MCF 10A (cell line): Measurements from ENCODE around the gene BPIFA3. TPM values are rescaled to one million over a fixed set of nuclear protein-coding genes. Genes with fewer than 3 reads are reported as not detected.

Source experiments
- Bru-seq: library from RNA; stranded (reverse); fragments of 400-500 nt; gene quantifications from one replicate; lab custom pipeline; 2021; lab: Mats Ljungman, UMichigan
- BruChase-seq, 2 experiments: library from RNA; stranded (reverse); fragments of 400-500 nt; gene quantifications; one replicate each; lab custom pipeline; 2021; lab: Mats Ljungman, UMichigan
- BruUV-seq: library from RNA; stranded (reverse); fragments of 400-500 nt; replicated peaks from 2 replicates; lab custom pipeline; 2021; lab: Mats Ljungman, UMichigan
- CTCF ChIA-PET: fragments of 300-600 bp; sonication (Branson Sonifier 250); formaldehyde crosslinking; extraction: SDS; loops from one replicate; lab custom pipeline; 2021; ENCODE audit warnings: antibody characterized with exemption, inconsistent platforms; lab: Yijun Ruan, JAX
- POLR2A ChIA-PET: fragments of 300-600, 350-650 bp; sonication (Branson Sonifier 250); formaldehyde crosslinking; extraction: SDS; loops from one replicate; lab custom pipeline; 2020; ENCODE audit warnings: antibody characterized with exemption, inconsistent platforms; lab: Yijun Ruan, JAX
- DNase-seq: peaks from one replicate; pipeline ENCODE4 v3.0.0-alpha.2; 2018; ENCODE audit not compliant: unreplicated experiment
- H3K27ac Mint-ChIP-seq: one replicate; pipeline ENCODE4 v1.8.0; 2022; ENCODE audit warnings: mild to moderate bottlenecking, low read depth, mixed read lengths; ENCODE audit not compliant: unreplicated experiment
- H3K27me3 Mint-ChIP-seq: one replicate; pipeline ENCODE4 v1.8.0; 2022; ENCODE audit warnings: mixed read lengths; ENCODE audit not compliant: insufficient read depth, unreplicated experiment
- H3K36me3 Mint-ChIP-seq: one replicate; pipeline ENCODE4 v1.8.0; 2022; ENCODE audit warnings: mild to moderate bottlenecking, moderate library complexity, mixed read lengths; ENCODE audit not compliant: insufficient read depth, unreplicated experiment
- H3K4me1 Mint-ChIP-seq: one replicate; pipeline ENCODE4 v1.8.0; 2022; ENCODE audit warnings: mixed read lengths; ENCODE audit not compliant: insufficient read depth, unreplicated experiment
- H3K4me3 Mint-ChIP-seq: one replicate; pipeline ENCODE4 v1.8.0; 2022; ENCODE audit warnings: mild to moderate bottlenecking, moderate library complexity, mixed read lengths; ENCODE audit not compliant: unreplicated experiment
- H3K9me3 Mint-ChIP-seq: one replicate; pipeline ENCODE4 v1.8.0; 2022; ENCODE audit warnings: mixed read lengths; ENCODE audit not compliant: unreplicated experiment
- CTCF ChIP-seq: fragments of 200-600 bp; IDR thresholded peaks from one replicate; pipeline ENCODE4 v1.8.0; 2022; ENCODE audit warnings: antibody characterized with exemption, mild to moderate bottlenecking; ENCODE audit not compliant: unreplicated experiment
- intact Hi-C: fragments of 100-400 bp; cut with micrococcal nuclease; formaldehyde crosslinking; loops from 2 replicates; pipeline ENCODE4 v1.14.1; 2022
- long read RNA-seq: library from polyadenylated mRNA; stranded (forward); transcript quantifications from one replicate; pipeline ENCODE4 v2.0.0, GENCODE V29; 2022
- total RNA-seq: library from RNA; stranded (reverse); gene quantifications from 2 replicates; pipeline ENCODE4 v1.2.3, GENCODE V29; 2022

The BPIFA3 gene
- not detected in 2 replicates for total RNA-seq
- percentile 8 among the genes with signal in this experiment for Bru-seq, nascent RNA
- not detected for BruChase-seq, experiment 1, labeled RNA remaining after a 6-hour chase
- not detected for BruChase-seq, experiment 2, labeled RNA remaining after a 2-hour chase
- long read RNA-seq: 0 reads

- BruUV-seq: no TSS peak
- no peaks in the 10 kb centered on the region for H3K36me3 Mint-ChIP-seq
- POLR2A ChIA-PET: no interaction called here
- TF ChIP-seq CTCF: no peak
- H3K4me3 Mint-ChIP-seq: no peak within 1 kb of the TSS
- no peak within 1 kb of the TSS for H3K27ac Mint-ChIP-seq
- no peaks in the 10 kb centered on the region for H3K4me1 Mint-ChIP-seq
- no peaks in the 10 kb centered on the region for H3K9me3 Mint-ChIP-seq
- intact Hi-C loops: no loop called here
- CTCF ChIA-PET: no interaction called here
- peaks cover 88% of the 10 kb centered on the region for H3K27me3 Mint-ChIP-seq
- DNase-seq: no peak
These were observed at the start of gene BPIFA3 for GRCh38 chr20:33217052-33217451. Gene BPIFA3, plus strand, starts transcription at chr20:33217352. Its CDS starts 185 bp downstream, at chr20:33217537.

- no peak for TF ChIP-seq CTCF
- H3K9me3 Mint-ChIP-seq: peaks cover 22% of the 10 kb centered on the region
- no peaks in the 10 kb centered on the region for H3K36me3 Mint-ChIP-seq
- peaks cover 21% of the 10 kb centered on the region for H3K27me3 Mint-ChIP-seq
- no peak within 1 kb of the TSS for H3K4me3 Mint-ChIP-seq
- POLR2A ChIA-PET: interaction anchor here (0.7 kb wide), 1 partner anchor 43 kb away, joined by 3 read pairs; no protein-coding TSS in a partner anchor
- CTCF ChIA-PET: no interaction called here
- intact Hi-C loops: no loop called here
- no TSS peak for BruUV-seq
- no peak within 1 kb of the TSS for H3K27ac Mint-ChIP-seq
- DNase-seq: no peak
- no peaks in the 10 kb centered on the region for H3K4me1 Mint-ChIP-seq
These were observed 49.3 kb upstream of the BPIFA3 start, which contains the start of gene BPIFA2 for GRCh38 chr20:33167859-33168258. Gene BPIFA2, plus strand, starts transcription at chr20:33168159. Its CDS starts 987 bp downstream, at chr20:33169146.

GRCh38 chr20:33169176-33169794 lies 47.9 kb upstream of the BPIFA3 start:
- BruUV-seq: no TSS peak
- H3K4me3 Mint-ChIP-seq: no peak overlapping the region
- no peaks in the 10 kb centered on the region for H3K36me3 Mint-ChIP-seq
- peak; percentile 46 for TF ChIP-seq CTCF
- DNase-seq: peak; percentile 9
- ChIA-PET CTCF (interaction anchor here (0.7 kb wide), 1 partner anchor 96 kb away, joined by 3 read pairs; no protein-coding TSS in a partner anchor), POLR2A (interaction anchor here (0.5 kb wide), 1 partner anchor 499 kb away, joined by 3 read pairs; no protein-coding TSS in a partner anchor)
- peaks cover 8% of the 10 kb centered on the region for H3K27me3 Mint-ChIP-seq
- H3K9me3 Mint-ChIP-seq: peaks cover 22% of the 10 kb centered on the region
- no peaks in the 10 kb centered on the region for H3K4me1 Mint-ChIP-seq
- no peak overlapping the region for H3K27ac Mint-ChIP-seq
- intact Hi-C loops: no loop called here

- H3K4me3 Mint-ChIP-seq: no peak overlapping the region
- no peak overlapping the region for H3K27ac Mint-ChIP-seq
- ChIA-PET POLR2A (interaction anchor here (0.5 kb wide), 1 partner anchor 48 kb away, joined by 3 read pairs; no protein-coding TSS in a partner anchor), CTCF (interaction anchor here (0.7 kb wide), 1 partner anchor 271 kb away, joined by 4 read pairs; no protein-coding TSS in a partner anchor)
- intact Hi-C loops: no loop called here
- H3K27me3 Mint-ChIP-seq: no peaks in the 10 kb centered on the region
- H3K9me3 Mint-ChIP-seq: peaks cover 22% of the 10 kb centered on the region
- H3K36me3 Mint-ChIP-seq: no peaks in the 10 kb centered on the region
- BruUV-seq: no TSS peak
- no peak for TF ChIP-seq CTCF
- DNase-seq: no peak
- H3K4me1 Mint-ChIP-seq: no peaks in the 10 kb centered on the region
These were observed 44.4 kb upstream of the BPIFA3 start for GRCh38 chr20:33172781-33173180.
